ENCODE results near the gene DEPP1. TPM values are rescaled to one million over a fixed set of nuclear protein-coding genes. Genes with fewer than 3 reads are reported as not detected.
"Not testable (repeated sequence)": the region's sequence is repeated elsewhere in the genome, so short reads cannot be mapped to it uniquely, and the experiment has no call there.

Gene DEPP1, protein sequence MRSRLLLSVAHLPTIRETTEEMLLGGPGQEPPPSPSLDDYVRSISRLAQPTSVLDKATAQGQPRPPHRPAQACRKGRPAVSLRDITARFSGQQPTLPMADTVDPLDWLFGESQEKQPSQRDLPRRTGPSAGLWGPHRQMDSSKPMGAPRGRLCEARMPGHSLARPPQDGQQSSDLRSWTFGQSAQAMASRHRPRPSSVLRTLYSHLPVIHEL
- total RNA-seq (2014; rRNA removed; shearing (Covaris generic)): 31.7 and 44.2 TPM in 2 replicates

DNA sequence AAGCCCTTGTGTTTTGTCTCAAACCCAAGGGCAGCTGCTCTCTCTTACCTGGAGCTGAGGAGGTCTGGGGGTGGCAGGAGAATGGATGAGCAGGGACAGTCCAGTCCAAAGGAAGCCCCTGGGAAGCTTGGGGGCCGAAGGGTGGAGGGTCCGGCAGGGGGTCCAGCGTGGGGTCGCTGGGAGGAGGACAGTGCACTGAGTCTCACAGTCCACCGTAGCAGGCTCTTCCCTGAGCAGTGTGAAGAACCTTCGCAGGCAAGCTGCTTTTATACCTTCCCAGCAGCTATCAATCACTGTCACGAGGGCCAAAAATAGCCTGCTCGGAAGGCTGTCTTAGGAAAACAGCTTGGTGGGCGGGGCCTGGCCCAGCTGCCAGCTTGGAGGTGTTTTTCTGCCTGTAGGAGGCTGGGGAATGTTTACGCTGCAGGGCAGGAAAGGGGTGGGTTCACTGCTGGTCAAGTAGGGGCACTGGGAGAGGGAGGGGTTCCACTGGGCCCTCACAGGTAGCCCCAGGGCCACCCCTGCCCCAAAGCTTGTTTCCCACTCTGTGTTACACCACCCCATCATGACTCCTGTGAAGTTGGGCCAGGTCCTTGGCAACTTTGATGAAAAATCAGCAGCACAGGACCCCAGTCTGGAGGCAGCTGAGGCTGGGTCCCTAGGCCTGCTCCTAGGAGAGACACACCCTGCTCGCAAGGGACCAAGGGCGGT is at the start of gene DEPP1:
Gene DEPP1 (minus strand): TSS at position 240 of the 711 bp plus-strand sequence. CDS start 779 bp downstream, outside the sequence.
- peak; percentile 95 for DNase-seq (ENCODE audit: low spot score)

DNA sequence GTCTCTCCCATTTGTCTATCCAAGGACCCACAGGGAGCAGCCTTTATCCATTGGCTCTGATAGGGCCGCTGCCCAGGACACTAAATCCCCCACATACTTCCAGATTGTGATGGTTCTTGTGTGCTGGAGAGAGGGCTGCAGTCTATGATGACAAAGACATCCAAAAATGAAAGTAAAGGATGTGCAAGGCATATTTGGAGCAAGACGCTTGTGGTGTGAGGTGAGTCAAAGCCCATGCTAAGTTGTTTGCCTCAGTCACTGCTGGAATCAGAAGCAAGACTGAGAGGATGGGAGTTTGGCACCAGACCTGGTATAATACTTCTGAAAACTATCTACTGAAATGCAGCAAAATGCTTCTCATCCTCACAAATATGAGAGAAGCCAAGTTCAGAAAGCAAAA is 44.8 kb upstream of the DEPP1 start:
- DNase-seq (ENCODE audit: low spot score): no peak

DNA sequence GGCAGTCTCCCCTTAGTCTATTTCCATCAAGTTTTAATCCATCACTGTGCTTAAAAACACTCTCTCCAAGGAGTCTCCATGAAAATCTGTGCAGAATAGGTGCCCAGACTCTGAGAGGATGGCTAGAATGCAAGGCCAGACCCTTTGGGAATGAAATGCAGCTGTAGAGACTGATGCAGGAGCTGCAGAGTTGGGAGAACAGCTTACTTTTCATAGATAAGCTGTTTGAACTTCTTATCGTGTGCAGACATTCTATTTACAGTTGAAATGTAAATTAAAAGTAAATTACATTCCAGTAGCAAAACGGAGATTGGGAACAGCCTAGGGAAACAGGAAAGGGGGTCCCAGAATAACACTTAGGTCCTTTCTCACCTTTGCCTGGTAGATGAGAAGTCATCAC is 37.0 kb upstream of the DEPP1 start:
- DNase-seq (ENCODE audit: low spot score): no peak

DNA sequence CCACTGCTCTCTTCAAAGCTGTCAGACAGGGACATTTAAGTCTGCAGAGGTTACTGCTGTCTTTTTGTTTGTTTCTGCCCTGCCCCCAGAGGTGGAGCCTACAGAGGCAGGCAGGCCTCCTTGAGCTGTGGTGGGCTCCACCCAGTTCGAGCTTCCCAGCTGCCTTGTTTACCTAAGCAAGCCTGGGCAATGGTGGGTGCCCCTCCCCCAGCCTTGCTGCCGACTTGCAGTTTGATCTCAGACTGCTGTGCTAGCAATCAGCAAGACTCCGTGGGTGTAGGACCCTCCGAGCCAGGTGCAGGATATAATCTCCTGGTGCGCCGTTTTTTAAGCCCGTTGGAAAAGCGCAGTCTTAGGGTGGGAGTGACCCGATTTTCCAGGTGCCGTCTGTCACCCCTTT is 35.9 kb upstream of the DEPP1 start:
- not testable (repeated sequence) for DNase-seq (ENCODE audit: low spot score)

DNA sequence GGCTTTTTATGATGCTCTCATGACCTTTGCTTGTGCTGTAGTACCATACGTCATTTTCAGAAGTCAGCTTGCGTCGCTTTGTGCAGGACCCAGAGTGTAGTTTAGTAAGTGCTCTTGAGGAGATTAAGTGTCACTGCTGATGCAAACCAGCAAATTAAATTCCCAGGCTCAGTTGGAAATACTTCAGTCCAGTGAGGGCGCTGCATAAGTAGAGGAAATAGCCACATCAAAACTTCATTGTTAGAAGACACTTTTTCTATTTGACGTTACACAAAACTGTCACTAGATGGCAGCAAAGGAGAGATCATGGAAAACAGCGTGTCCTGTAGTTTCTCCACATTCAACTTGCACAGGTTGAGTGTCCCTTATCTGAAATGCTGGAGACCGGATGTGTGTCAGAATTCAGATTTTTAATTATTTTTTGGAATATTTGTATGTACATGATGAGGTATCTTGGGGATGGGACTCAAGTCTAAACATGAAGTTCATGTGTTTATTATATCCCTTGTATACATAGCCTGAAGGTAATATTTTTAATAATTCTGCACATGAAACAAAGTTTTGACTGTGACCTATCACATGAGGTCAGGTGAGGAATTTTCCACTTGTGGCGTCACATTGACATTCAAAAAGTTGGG is 30.0 kb upstream of the DEPP1 start:
- DNase-seq (ENCODE audit: low spot score): peak; percentile 91

DNA sequence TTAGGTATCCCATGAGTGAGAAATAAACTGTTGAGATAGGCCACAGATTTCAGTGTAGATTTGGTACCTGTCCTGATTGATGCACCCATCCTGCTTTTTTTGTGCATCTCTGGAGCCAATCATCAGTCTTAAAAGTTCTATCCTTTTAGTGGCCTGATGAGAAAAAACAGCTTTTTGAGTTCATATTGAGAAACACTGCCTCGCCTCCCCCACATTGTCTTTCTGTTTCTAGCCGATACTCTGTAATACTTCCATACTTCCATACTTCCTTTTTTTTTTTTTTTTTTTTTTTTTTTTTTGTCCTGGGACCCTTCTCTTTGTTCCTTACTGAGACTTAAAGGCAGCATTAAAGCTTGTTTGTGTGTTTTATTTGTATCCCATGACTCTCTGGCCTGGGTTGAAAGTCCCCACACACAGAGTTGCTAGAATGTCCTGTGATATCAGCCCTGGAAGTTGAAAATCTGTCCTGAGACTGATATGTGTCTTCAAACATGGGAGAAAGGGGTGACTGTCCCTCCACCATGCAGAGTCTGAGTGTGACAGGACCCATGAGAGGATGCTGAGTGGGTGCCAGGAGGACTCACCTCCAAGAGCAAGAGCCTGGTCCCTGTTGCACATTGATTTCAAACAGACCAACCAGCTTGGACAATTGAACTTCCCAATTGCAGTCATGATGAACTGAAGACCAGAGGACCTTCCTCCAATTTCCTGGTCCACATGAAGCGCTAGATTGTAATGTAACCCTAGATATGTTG is 27.8 kb upstream of the DEPP1 start:
- no peak for DNase-seq (ENCODE audit: low spot score)

DNA sequence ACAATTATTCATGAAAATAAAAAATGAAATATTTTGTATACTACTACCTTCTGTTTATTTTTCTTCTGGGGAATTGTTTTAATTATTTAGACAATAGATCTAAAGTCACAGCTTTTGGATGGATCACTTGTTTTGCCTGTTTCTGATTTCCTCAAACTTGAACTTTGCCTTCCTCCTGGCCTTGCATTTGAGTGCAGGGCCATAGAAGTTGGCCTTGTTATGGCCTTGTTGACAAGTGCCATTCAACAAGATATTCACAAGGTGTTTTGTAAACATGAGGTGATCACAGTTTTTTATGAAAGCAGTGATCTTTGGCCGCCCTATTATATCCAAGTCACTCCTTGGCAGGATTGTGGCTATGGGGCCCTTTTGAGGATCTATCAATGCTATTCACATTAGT is 26.7 kb upstream of the DEPP1 start:
- DNase-seq (ENCODE audit: low spot score): no peak

DNA sequence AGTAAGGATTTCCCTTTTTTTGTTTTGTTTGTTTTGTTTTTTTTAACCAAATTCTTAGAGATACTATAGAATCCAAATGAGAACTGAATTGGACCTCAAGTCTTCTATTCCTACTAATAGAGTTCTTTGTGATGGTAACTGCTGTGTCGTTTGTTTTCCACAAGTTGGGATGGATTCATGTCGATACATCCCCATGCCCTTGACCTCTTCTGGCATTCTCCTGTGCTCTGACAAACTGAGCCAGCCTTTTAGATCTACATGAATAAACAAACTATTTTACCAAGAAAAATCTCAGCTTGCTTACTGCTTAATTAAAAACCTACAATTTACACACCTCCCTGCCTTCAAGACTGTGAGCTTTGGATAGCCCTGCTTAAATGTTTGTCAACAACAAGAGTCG is 26.1 kb upstream of the DEPP1 start:
- DNase-seq (ENCODE audit: low spot score): no peak

DNA sequence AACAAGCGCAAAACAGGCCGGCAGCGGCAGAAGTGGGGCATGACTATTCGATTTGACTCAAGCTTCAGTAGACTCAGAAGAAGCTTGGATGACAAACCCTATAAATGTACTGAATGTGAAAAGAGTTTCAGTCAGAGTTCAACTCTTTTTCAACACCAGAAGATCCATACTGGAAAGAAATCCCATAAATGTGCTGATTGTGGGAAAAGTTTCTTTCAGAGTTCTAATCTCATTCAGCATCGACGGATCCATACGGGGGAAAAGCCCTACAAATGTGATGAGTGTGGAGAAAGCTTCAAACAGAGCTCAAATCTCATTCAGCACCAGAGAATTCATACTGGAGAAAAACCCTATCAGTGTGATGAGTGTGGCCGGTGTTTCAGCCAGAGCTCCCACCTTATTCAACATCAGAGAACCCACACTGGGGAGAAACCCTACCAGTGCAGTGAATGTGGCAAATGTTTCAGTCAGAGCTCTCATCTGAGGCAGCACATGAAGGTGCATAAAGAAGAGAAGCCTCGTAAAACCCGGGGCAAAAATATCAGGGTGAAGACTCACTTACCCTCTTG is 24.9 kb upstream of the DEPP1 start:
- no peak for DNase-seq (ENCODE audit: low spot score)

DNA sequence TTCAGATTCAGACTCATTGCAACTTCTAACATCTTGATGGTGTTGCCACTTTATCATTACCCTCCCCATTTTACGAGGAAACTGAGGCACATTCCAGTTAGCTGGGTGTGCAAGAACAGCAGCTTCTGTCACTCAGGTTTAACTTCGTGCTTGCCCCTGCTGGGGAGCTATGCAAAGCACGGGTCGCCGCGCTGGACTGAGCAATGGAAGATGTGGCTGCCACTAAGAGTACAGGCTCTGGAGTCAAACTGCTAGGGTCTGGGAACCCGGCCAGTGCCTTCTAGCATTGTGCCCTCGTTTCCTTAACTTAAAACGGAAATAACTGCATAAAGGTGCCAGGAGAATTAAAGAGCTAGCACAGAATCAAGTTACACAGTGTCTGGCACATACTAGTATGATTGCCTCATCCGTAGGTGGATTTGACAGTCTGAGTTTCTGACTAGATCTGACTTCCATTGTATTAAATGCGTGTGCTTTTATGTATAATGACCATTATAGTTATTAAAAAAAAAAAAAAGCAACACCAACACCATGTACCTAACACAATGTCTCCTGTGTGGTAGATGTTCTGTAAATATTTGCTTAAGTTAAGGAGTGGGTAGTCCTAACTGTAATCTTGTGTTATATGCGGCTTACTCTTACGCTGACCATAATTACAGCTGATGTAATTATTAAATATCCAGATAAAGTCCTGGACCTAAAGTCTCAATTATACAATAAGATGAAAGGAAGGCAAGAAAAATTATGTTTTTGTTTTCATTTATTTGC is 23.0 kb upstream of the DEPP1 start:
- DNase-seq (ENCODE audit: low spot score): peak; percentile 66

DNA sequence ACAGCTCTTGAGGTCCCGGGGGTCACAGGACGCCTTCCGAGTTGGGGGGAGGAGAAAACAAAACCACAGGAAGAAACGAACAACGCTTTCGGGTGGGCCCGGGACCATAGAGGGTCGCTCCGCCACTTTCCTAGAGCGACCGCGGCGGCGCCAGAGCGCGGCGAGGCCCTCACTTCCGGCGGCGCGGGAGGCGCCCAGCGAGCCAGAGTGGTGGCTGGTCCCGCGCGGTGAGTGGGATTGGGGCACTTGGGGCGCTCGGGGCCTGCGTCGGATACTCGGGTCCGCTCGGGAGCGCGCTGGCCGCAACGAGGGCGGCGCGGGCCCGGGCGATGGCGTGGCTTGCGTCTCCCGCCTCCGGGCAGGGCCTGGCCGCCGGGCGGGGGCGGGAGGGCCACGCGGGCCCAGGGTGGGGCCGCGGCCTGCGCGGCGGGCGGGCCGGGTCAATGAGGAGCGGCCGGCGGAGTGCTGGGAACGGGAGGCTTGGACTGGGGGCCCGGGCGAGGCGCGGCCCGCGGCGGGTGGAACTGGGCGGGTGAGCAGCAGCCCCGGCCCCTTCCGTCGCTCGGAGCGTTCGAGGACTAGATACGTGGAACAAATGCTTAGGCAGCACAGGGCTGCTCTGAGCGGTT is 22.3 kb upstream of the DEPP1 start, which contains the start of gene ZNF22:
Gene ZNF22 (plus strand): TSS at position 172 of the 629 bp plus-strand sequence. CDS start 2,446 bp downstream, outside the sequence.
- no peak for DNase-seq (ENCODE audit: low spot score)

DNA sequence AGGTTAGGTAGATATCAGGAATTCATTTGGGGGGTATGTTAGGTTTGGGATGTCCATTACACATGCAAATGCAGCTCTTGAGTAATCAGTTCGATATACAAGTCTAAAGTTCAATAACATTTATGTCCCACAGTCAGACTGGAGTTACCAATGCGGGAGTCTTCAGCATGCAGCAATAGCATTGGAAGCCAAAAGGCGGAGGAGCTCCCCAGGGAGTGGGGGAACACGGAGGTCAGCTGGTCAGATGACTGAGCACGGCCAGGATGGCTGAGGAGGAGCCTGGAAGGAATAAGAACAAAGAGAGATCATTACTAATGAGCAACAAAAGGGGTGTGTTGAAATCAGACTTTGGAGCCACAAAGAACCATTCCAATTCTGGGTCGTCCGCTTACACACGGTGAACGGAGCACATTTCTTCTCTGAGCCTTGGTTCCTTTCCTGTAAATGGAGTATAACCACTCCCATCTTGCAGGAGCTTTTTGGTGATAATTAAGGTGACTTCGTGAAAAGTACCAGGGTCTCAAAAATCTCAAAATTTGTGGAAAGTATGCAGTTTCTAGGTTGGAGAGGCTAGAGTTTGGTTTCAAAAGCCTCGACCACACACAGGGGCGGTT is 21.6 kb upstream of the DEPP1 start:
- DNase-seq (ENCODE audit: low spot score): no peak

DNA sequence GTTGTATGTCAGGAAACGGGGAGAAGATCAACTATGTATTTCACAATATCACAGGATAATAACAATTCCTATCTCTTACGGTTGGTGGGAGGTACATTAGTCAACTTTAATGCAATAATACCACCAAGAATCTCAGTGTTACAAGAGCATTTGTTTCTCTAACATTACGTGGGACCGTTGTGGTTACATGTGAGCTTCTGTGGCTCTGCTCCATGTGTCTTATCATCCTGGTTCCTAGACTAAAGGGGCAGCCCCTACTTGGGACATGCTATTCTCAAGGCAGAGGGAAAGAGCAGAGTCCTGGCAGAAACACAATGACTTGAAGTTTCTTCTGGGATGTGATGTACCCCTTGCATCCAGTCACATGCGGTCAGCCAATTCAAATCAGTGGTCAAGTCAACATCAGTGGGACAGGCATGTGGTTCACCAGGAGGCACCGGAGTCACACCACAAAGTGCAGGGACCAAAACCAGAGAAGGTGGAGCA is 19.6 kb upstream of the DEPP1 start:
- no peak for DNase-seq (ENCODE audit: low spot score)

DNA sequence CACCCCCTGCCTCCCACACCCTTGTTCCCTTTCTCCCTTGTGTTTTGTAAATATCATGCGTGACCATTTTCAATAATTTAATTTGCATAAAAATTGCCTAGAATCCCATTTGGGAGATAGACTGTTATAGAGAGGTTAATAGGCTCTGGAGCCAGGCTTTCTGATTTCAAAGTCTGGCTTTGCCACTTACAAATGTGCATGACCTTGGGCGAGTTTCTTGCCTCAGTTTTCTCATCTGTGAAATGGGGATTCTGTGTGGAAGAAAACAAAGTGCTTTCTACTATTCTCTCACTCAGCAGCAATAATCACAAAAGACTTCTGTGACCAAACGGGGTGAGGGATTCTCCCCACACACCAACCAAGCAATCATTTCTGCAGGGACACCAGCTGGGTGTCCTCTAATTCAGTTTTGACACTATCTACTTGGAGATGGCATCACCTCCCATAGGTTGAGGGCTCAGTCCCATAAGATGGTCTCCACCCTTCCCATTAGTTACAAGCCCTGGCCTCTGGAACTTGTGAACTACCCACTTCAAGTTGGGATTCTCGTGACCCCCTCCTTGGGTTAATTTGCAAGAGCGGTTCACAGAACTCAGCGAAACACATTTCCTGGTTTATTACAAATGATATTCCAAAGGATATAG is 18.6 kb upstream of the DEPP1 start:
- no peak for DNase-seq (ENCODE audit: low spot score)

DNA sequence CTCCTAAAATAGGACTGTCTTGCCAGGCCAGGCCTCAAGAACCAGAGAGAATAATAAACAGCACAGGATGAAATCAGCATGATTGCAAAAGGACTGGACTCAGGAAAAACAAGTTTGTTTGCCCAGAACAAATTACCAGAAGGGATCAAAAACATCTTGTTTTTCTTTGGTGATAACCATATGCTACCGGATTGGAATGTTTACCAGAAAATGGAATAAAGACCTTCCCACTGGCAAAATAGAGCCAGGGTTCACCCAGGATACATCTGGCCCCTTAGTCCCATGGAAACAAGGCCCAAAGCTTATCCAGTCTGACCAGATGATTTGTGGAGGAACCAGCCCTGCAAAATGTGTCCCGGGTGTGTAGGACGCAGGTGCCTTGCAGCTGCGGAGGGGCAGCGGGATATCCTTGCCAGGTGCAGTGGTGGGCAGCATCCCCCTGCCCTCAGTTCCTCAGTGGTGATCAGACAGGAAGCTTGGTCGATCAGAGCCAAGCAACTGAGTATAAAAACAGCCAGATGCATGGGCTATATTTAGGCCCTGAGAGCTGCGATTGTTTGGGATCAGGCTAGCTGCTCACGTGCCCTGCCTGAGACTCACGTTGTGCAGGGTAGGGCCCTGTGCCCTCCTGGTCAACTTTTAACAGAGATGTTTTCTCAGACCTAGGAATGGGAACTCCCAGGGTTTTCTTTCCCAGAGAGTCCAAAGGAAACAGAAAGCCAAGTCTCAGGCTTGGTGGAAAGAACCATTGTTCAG is 17.5 kb upstream of the DEPP1 start:
- peak; percentile 39 for DNase-seq (ENCODE audit: low spot score)

DNA sequence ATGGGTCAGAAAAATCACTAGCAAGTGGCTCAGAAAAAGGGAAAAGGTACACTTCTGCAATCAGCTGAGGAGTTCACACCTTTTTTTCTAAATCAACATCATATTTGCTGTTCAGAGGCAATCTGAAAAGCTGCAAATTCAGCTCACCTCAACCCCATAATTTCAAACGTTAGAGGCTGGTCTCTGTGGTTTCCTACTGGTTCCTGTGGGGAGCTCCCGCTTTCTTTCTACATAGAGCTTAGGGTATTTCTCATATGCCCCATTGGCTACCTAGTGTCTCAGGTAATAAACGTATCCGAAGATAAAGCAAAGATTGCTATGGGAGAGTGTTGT is 16.9 kb upstream of the DEPP1 start:
- DNase-seq (ENCODE audit: low spot score): no peak

DNA sequence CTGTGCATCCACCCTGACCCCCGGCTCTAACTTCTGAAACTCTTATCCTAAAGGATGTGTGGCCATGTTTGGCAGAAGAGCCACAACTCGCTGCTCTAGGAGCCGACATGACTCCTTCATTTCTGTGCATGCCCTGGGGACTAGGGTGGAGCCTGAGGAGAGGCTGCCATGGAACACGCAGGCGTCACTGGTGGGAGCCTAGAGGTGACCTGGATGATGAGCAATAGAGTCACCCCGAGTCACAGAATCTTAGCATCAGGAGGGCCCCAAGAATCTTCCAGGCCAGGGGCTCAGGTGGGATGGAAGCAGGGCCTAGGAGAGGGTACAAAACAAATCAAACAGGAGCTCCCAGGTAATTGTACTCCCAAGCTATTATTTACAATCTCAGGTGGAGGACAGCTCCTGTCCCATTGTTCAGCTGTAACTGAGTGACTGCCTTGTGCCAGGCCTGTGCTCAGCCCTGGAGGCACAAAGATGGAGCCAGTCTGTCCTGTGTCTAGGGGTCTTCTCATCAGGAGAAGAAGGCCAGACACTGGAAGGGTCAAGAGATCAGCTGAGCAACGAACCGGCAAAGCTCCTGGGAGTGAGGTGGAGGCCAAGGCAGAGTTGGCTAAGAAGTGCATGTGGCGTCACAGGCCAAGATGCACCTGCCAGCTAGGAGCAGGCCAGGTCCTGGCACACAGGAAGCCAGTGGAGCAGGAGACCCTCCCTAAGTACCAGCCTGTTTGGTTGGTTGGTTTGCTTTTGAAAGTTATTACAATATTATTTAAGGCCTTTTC is 16.3 kb upstream of the DEPP1 start:
- no peak for DNase-seq (ENCODE audit: low spot score)
